Measurements from ENCODE around the gene IL24. TPM values are rescaled to one million over a fixed set of nuclear protein-coding genes. Genes with fewer than 3 reads are reported as not detected.

The IL24 gene
- total RNA-seq, 1 experiment from 2014 or later = not detected

- TF ChIP-seq FOSL1 (IDR thresholded peaks at IDR 0.05; ENCODE audit: low read depth) (no peak), ZNF274 (IDR thresholded peaks at IDR 0.05; ENCODE audit: low read depth, low read length) (no peak), JUND (IDR thresholded peaks at IDR 0.05) (no peak), EZH2phosphoT487 (IDR thresholded peaks at IDR 0.05; ENCODE audit: borderline replicate concordance) (no peak), POLR2AphosphoS5 (IDR thresholded peaks at IDR 0.05; ENCODE audit: low read depth, low read length) (no peak), SP1 (IDR thresholded peaks at IDR 0.05; ENCODE audit: low read depth) (no peak), CBX3 (IDR thresholded peaks at IDR 0.05; ENCODE audit: low read depth) (no peak), TCF7L2 (IDR thresholded peaks at IDR 0.05; ENCODE audit: borderline replicate concordance, extremely low read depth, insufficient read depth, insufficient read length) (no peak), CEBPB (IDR thresholded peaks at IDR 0.05; ENCODE audit: low read depth) (no peak), ATF3 (IDR thresholded peaks at IDR 0.05) (no peak), POLR2A (IDR thresholded peaks at IDR 0.05; ENCODE audit: borderline replicate concordance, extremely low read depth, insufficient read depth, insufficient read length) (no peak), YY1 (IDR thresholded peaks at IDR 0.05; ENCODE audit: extremely low read depth, insufficient replicate concordance, low read depth, low read length) (no peak)
- no peak for ATAC-seq
- RAD21 ChIA-PET (ENCODE audit: low non-redundant PET in 1 of 2, low total read pairs in 2 of 2, uncharacterized antibody in 2 of 2, unreplicated experiment in 2 of 2) = no interaction called here
These were observed 29.5 kb upstream of the IL24 start for GRCh38 chr1:206867716-206868115.

GRCh38 chr1:206868264-206868663, 29.0 kb upstream of the IL24 start:
- no peak overlapping the region for H3K9ac ChIP-seq (ENCODE audit: low read length)
- H3K4me3 ChIP-seq (replicated peaks in 1 of 2; ENCODE audit: low read depth in 1 of 2, low read length in 2 of 2) = no peak overlapping the region
- H2AFZ ChIP-seq (ENCODE audit: low read depth, low read length, poor library complexity, severe bottlenecking) = no peak overlapping the region
- POLR2A ChIA-PET = no interaction called here
- H3K4me1 ChIP-seq (ENCODE audit: control insufficient read depth in 1 of 2, insufficient read depth in 2 of 2, low read length in 2 of 2) = peaks cover 0 to 7% of the 10 kb centered on the region in 2 experiments; a peak in 2 of 4 replicates
- RAD21 ChIA-PET (ENCODE audit: low non-redundant PET in 1 of 2, low total read pairs in 2 of 2, uncharacterized antibody in 2 of 2, unreplicated experiment in 2 of 2) = no interaction called here
- intact Hi-C loops (cut with micrococcal nuclease) = no loop called here
- CTCF ChIA-PET = no interaction called here
- H3K9me3 ChIP-seq (ENCODE audit: control insufficient read depth in 1 of 2, insufficient read depth in 1 of 2, low read depth in 1 of 2, low read length in 2 of 2) = no peaks in the 10 kb centered on the region
- no peaks in the 10 kb centered on the region for H3K79me2 ChIP-seq (ENCODE audit: insufficient read depth, low read length)
- H3K36me3 ChIP-seq (ENCODE audit: control insufficient read depth in 1 of 2, insufficient read depth in 2 of 2, low read length in 2 of 2) = no peaks in the 10 kb centered on the region
- no TSS peak for BruUV-seq (replicated peaks)
- ATAC-seq (no peak), DNase-seq (ENCODE audit: low read depth, low spot score) (no peak)
- H3K27me3 ChIP-seq (ENCODE audit: insufficient read depth, low read length) = no peaks in the 10 kb centered on the region
- no peaks in the 10 kb centered on the region for H4K20me1 ChIP-seq (ENCODE audit: insufficient read depth)
- no peak overlapping the region for H3K4me2 ChIP-seq (ENCODE audit: low read length)
- no peaks in the 10 kb centered on the region for H3K9me2 ChIP-seq (ENCODE audit: insufficient read depth)
- H3K27ac ChIP-seq (ENCODE audit: low read depth, low read length) = no peak overlapping the region
- TF ChIP-seq CBX3 (IDR thresholded peaks at IDR 0.05; ENCODE audit: low read depth) (no peak), JUND (IDR thresholded peaks at IDR 0.05) (no peak), FOSL1 (IDR thresholded peaks at IDR 0.05; ENCODE audit: low read depth) (no peak), MAX (IDR thresholded peaks at IDR 0.05) (no peak), CTCF (IDR thresholded peaks at IDR 0.05 in 2 of 3, conservative IDR thresholded peaks at IDR 0.05 in 1 of 3; ENCODE audit: borderline replicate concordance in 1 of 3, insufficient read depth in 1 of 3, low read depth in 2 of 3, low read length in 2 of 3) (no peak), ELF1 (IDR thresholded peaks at IDR 0.05; ENCODE audit: borderline replicate concordance, low read depth) (no peak), EZH2phosphoT487 (IDR thresholded peaks at IDR 0.05; ENCODE audit: borderline replicate concordance) (no peak), SIN3A (IDR thresholded peaks at IDR 0.05; ENCODE audit: low read depth) (no peak), YY1 (IDR thresholded peaks at IDR 0.05; ENCODE audit: extremely low read depth, insufficient replicate concordance, low read depth, low read length) (no peak), RAD21 (IDR thresholded peaks at IDR 0.05; ENCODE audit: low read depth) (no peak), EGR1 (IDR thresholded peaks at IDR 0.05; ENCODE audit: low read depth) (no peak), CEBPB (IDR thresholded peaks at IDR 0.05; ENCODE audit: low read depth) (no peak), SP1 (IDR thresholded peaks at IDR 0.05; ENCODE audit: low read depth) (no peak), POLR2AphosphoS5 (IDR thresholded peaks at IDR 0.05; ENCODE audit: low read depth, low read length) (no peak), POLR2A (IDR thresholded peaks at IDR 0.05; ENCODE audit: borderline replicate concordance, extremely low read depth, insufficient read depth, insufficient read length) (no peak), SRF (IDR thresholded peaks at IDR 0.05; ENCODE audit: low read depth) (no peak)

More at GRCh38 chr1:206867716-206868115, 29.5 kb upstream of the IL24 start:
- H3K4me1 ChIP-seq (ENCODE audit: control insufficient read depth in 1 of 2, insufficient read depth in 2 of 2, low read length in 2 of 2) = peaks cover 0 to 7% of the 10 kb centered on the region in 2 experiments; a peak in 2 of 4 replicates
- POLR2A ChIA-PET = no interaction called here
- H4K20me1 ChIP-seq (ENCODE audit: insufficient read depth) = no peaks in the 10 kb centered on the region
- no peaks in the 10 kb centered on the region for H3K9me3 ChIP-seq (ENCODE audit: control insufficient read depth in 1 of 2, insufficient read depth in 1 of 2, low read depth in 1 of 2, low read length in 2 of 2)
- H3K9ac ChIP-seq (ENCODE audit: low read length) = no peak overlapping the region
- no peaks in the 10 kb centered on the region for H3K79me2 ChIP-seq (ENCODE audit: insufficient read depth, low read length)
- H3K27ac ChIP-seq (ENCODE audit: low read depth, low read length) = no peak overlapping the region
- DNase-seq (ENCODE audit: low read depth, low spot score) = no peak
- no peak overlapping the region for H3K4me2 ChIP-seq (ENCODE audit: low read length)
- H3K4me3 ChIP-seq (replicated peaks in 1 of 2; ENCODE audit: low read depth in 1 of 2, low read length in 2 of 2) = no peak overlapping the region
- no peaks in the 10 kb centered on the region for H3K27me3 ChIP-seq (ENCODE audit: insufficient read depth, low read length)
- CTCF ChIA-PET = no interaction called here
- H2AFZ ChIP-seq (ENCODE audit: low read depth, low read length, poor library complexity, severe bottlenecking) = no peak overlapping the region
- no peaks in the 10 kb centered on the region for H3K36me3 ChIP-seq (ENCODE audit: control insufficient read depth in 1 of 2, insufficient read depth in 2 of 2, low read length in 2 of 2)
- no peaks in the 10 kb centered on the region for H3K9me2 ChIP-seq (ENCODE audit: insufficient read depth)
- BruUV-seq (replicated peaks) = no TSS peak
- intact Hi-C loops (cut with micrococcal nuclease) = no loop called here
